HG03175 (cell line): ENCODE results near the gene MOGAT3.

Source experiments
- ATAC-seq: cut with Tn5 transposase; IDR thresholded peaks from one replicate; pipeline ENCODE4 v1.9.1; 2021; ENCODE audit warnings: mild to moderate bottlenecking, moderate library complexity; ENCODE audit not compliant: unreplicated experiment

The MOGAT3 gene

DNA sequence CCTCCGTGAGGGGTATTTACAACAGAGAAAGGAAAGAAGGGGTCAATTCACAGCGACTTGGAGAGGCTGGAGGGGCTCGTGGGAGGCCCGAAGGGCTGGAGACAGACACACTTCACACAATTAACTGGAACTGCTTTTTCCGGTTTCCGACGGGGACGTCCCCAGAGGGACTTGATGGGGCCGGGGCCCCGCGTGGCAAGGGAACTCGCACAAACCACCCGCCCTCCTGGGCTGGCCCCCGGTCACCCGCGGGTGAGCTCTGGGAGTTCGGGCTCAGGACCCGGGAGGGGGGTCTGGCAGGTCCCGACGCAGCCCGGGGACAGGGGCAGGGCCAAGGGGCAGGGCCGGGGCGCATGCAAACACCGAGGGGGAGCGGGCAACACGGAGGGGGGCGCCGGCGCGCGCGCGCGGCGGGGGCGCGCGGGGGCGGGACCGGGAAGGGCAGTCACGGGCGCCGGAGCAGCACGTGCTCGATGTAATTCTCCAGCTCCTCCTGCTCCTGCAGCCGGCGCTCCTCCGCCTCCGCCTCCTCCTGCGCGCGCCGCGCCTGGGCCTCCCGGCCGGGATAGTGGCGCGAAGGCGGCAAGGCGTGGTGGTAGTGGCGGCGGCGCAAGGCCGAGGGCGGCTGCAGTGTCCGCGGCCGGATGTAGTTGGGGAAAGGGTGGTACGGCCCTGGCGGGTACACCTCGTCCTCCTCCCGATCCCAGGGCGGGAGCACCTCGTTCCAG is 38.1 kb downstream of the MOGAT3 start:
- ATAC-seq = no peak

DNA sequence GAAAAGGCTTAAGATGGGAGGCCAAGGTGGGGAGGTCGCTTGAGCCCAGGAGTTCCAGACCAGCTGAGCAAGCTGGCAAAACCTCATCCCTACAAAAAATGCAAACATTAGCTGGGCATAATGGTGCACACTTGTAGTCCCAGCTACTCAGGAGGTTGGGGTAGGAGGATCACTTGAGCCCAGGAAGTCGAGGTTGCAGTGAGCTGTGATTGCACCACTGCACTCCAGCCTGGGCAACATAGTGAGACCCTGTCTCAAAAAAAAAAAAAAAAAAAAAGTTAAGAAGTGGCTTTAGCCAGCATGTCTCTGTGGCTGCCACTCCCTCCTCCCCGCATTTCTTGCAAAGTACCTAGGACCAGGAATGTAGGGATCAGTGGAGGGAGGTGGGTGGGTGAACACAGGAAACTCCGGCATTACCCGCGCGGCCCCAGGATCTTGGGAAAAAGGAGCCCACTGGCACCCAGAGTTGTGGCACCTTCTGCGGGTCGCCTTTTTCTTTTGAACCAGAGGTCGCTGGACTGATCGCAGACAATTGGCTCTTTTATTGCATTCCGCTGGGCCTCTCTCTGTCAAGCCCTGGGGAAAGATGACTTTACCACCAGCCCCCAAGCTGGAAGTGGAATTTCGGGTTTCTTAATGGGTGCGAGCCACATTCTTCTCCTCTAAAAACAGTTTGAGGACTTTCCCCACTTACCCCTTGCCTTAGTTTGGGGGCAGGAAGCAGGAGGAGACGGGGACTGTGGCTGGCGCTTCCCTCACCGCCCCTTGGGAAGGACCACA is 39.0 kb downstream of the MOGAT3 start:
- ATAC-seq = no peak

DNA sequence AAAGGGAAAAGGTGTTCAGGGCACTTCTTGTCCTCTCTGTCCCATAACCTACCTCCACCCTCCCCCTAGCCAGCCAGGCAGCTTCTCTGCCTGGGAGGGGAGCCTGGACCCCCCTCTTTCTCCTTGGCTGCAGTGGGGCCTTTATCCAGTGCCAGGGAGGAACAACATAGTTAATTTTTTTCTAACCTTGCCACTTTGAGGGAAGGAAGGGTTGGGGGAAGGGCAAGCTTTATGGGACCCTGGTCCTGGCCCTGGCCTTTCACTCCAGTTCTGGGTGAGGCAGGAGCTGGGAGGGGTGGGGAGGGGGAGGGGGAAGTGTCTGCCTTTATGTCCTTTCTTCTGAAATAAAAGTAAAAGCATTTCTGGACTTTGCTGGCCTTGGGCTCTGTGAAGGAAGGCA is 39.9 kb downstream of the MOGAT3 start:
- no peak for ATAC-seq

DNA sequence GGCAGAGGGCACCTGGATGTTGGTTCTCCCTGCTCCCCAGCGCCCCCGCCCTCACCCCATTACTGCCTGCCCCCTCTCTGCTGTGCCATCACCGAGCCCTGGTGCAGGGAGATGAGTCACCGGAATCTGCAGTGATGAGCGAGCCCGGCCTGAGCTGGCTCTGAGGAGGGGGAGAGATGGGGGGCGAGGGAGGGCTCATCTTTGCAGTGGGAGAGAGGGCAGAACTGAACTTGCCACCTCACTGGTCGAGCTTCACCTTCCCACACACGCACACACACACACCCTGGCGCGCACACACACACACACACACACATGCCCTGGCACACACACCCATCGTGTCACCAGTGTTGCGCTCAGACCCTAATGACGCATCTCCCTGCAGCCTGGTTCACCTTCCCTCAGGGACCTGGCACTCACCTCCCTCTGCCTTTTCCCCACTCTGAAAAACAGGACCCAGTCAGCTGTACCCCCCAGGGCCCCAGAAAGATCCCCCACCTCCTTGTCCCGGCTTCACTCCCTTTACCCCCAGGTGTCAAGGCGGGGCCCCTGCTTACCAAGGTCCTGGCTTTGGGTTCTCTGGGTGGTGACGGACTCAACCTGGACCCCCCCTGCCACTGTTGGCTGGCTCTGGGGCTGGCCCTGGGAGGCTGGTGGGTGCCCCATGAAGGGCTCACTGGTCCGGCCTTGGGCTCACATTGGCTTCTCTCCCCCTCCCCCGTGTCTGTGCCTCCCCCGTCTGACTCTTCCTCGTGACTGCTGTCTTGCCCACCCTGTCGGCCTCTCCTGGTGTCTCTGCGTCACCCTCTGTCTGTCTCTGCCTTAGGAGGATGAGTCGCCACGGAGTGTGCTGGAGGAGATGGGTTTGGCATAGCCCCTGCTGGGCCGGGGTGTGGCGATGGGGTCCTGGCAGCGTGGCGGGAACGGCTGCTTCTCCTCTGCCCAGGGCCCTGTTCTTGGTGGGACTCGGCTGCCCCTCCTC is 40.9 kb downstream of the MOGAT3 start:
- no peak for ATAC-seq

DNA sequence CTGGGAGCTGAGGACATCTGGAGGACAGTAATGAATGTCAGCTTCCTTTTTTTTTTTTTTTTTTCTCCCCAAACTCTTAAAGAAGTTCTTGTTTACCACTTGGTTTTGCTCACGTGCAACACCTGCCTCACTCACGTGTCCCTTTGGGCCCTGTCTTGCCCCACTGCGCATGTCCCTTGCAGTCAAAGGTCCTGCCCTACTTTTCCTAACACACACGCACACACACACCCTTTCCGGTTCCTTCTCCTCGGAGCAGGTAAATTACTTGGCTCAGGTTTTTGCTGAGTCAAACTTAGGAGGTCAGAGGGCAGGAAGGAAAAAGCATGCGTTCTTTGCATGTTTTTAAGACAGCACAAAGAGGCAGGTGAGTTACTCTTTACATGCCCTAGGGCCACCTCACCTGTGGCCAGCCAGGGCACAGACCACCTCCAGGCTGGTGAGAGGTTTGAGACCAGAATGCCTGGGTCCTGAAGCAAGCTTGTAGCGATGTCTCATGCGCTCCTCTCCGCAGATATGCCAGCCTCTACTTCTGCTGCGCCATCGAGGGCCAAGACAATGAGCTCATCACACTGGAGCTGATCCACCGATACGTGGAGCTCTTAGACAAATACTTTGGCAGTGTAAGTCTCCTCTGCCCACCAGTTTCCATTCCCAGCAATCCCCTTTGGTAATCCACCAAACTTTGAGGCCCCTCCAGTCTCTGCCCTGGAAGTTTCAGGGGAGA is 43.8 kb downstream of the MOGAT3 start:
- no peak for ATAC-seq

DNA sequence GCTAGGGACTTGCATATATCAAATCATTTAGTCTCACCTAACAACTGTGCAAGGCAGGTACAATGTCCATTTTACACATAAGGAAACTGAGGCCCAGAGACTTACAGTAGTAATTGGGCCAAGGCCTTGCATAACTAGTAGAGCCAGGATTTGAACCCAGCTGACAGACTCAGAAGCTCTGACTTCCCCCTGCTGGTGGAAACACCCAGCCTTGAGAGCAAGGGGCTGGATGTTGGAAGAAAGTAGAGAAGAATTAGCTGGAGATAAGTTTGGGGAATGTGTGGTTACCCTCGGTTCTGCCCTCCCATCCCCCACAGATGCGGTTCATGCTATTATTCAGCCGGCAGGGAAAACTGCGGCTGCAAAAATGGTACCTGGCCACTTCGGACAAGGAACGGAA is 44.6 kb downstream of the MOGAT3 start:
- ATAC-seq = no peak

DNA sequence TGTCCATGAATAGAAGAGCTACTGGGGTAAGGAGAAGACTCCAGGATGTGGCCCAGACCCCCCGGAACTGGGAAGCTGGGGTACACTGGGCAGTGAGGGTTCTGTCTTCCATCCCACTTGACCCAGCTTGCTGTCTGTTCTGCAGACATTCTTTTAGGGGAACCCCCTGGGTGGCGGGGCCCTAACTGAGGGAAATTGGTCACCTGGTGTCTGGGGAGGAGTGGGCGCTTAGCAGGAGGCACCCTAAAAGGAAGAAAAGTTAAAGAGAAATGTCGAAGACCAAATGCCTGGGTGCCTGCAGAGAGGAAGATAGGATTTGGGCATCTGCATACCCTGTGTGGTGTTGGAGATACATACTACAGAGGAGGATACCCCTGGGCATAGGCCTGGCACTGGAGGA is 45.5 kb downstream of the MOGAT3 start:
- no peak for ATAC-seq

DNA sequence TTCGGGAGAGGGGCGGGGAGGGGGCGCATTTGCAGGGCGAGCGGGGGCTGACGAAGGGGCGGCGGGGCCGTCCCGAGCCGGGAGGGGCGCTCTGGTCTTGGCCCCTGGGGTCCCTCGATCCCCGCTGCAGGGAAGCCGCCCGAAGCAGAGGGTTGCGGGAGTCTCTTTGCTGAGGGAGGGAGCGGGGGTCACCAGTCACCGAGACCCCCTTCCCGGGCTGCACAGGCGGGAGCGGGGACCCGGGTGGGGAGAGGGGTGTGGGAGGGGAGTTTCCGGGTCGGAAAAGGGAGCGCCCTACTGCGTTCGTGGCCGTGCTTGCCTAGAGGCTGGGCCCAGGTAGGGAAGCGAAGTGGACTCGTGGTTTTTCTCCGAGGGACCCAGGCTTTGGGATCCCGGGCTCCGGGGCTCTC is 46.1 kb downstream of the MOGAT3 start:
- ATAC-seq = peak; percentile 13

DNA sequence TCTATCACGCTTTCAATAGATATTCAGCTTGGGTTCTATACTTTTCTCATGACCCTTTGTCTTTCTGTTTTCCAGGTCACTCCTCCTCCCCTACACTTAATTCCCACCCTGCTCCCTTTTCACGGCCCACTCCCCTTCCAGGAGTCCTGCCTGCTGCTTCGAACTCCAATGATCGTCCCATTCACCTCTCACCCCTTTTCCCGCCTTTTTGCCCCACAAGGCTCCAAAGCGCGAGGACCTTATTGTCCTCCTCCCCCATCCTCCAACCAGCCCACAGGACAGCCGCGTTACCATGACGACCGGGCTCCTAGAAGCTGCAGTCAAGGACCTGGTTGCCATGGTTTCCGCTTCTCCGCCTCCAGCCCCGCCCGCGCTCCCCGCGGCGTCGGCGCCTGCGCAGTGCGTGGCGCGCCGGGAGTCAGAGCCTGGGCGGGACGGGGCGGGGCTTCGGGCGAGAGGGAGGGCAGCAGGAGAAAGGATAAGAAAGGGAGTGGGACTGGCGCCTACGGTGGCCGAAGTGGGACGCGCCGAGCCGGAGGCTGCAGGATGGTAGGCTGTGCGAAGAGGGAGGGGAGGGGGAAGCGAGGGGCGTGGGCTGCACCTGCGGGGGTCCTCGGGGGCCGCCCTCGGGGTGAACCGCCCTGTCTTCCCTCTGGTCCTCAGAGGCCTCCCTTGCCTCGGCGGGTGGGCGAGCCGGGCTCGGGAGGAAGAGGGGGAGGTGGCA is 46.7 kb downstream of the MOGAT3 start, which contains the start of gene AP1S1:
TSS of gene AP1S1 (plus strand) at position 508 of the 724 bp plus-strand sequence. CDS start at position 547, 39 bp downstream.
- peak; percentile 79 for ATAC-seq

DNA sequence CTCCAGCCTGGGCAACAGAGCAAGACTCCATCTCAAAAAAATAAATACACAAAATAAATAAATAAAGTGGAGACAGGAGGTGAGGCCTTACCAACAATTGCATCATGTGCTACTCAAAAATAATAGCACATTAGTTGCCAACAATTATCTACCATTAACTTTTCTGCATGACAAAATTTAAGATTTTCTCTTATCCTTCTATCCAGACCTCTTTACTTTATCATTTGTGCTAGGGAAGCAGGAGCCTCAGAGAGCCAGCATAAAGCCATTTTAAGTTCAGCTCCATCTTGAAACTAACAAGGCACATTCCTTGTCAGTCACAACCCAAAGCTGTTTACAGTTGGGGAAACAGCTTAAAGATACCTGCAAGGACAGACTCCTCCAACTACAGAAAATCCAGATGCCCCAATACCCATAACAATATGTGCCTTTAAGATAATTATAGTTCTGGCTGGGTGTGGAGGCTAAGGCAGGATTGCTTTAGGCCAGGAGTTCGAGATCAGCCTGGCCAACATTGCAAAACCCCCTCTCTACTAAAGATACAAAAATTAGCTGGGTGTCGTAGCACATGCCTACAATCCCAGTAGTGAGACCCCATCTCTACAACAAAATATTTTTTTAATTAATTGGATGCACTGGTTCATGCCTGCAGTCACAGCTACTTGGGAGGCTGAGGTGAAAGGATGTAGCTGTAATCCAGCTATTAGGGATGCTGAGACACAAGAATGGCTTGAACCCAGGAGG is 48.8 kb downstream of the MOGAT3 start:
- ATAC-seq = no peak
